Measurements from ENCODE around the gene MAGI3. TPM values are rescaled to one million over a fixed set of nuclear protein-coding genes. Genes with fewer than 3 reads are reported as not detected.

Gene MAGI3
- total and polyA plus RNA-seq, 2 donors (not counting 1 experiment from before 2014, with no cell fraction given), result 5.1 to 9.2 TPM

- H3K79me2 ChIP-seq (ENCODE audit: control insufficient read depth, insufficient read depth, low read length), result no peaks in the 10 kb centered on the region
- no peak overlapping the region for H3K4me3 ChIP-seq (replicated peaks in 1 of 4; ENCODE audit: control extremely low read depth in 1 of 4, insufficient read depth in 1 of 4, low read depth in 3 of 4, low read length in 4 of 4)
- H2AFZ ChIP-seq (ENCODE audit: low read length), result no peak overlapping the region
- no peak for DNase-seq (ENCODE audit: low read depth in 2 of 2)
- no peaks in the 10 kb centered on the region for H3K4me1 ChIP-seq (ENCODE audit: control insufficient read depth, extremely low read depth, insufficient read depth, low read length)
- no peak overlapping the region for H3K4me2 ChIP-seq (ENCODE audit: extremely low read depth, insufficient read depth, low read length)
- H3K27me3 ChIP-seq (ENCODE audit: control insufficient read depth, insufficient read depth, low read length), result no peaks in the 10 kb centered on the region
- H3K9me3 ChIP-seq (ENCODE audit: control insufficient read depth, insufficient read depth, low read depth, low read length), result no peaks in the 10 kb centered on the region
- no peak overlapping the region for H3K9ac ChIP-seq (ENCODE audit: insufficient read depth, low read length)
- no peak for TF ChIP-seq EZH2 (IDR thresholded peaks at IDR 0.05; ENCODE audit: low read length, missing control alignments)
- no peak for TF ChIP-seq CTCF (conservative IDR thresholded peaks at IDR 0.05 in 1 of 2, IDR thresholded peaks at IDR 0.05 in 1 of 2; ENCODE audit: low read depth in 1 of 2, low read length in 2 of 2)
- H3K36me3 ChIP-seq (ENCODE audit: control insufficient read depth, insufficient read depth, low read length), result no peaks in the 10 kb centered on the region
- no peak overlapping the region for H3K27ac ChIP-seq (ENCODE audit: insufficient read depth, low read length)
- no peaks in the 10 kb centered on the region for H4K20me1 ChIP-seq (ENCODE audit: control insufficient read depth, extremely low read depth, insufficient read depth, low read length)
These were observed 264.6 kb downstream of the MAGI3 start for GRCh38 chr1:113654883-113655282.

GRCh38 chr1:113657126-113657525 is 266.8 kb downstream of the MAGI3 start:
- H3K27me3 ChIP-seq (ENCODE audit: control insufficient read depth, insufficient read depth, low read length), result no peaks in the 10 kb centered on the region
- no peaks in the 10 kb centered on the region for H3K4me1 ChIP-seq (ENCODE audit: control insufficient read depth, extremely low read depth, insufficient read depth, low read length)
- H3K79me2 ChIP-seq (ENCODE audit: control insufficient read depth, insufficient read depth, low read length), result no peaks in the 10 kb centered on the region
- no peaks in the 10 kb centered on the region for H3K9me3 ChIP-seq (ENCODE audit: control insufficient read depth, insufficient read depth, low read depth, low read length)
- no peak for TF ChIP-seq EZH2 (IDR thresholded peaks at IDR 0.05; ENCODE audit: low read length, missing control alignments)
- TF ChIP-seq CTCF (conservative IDR thresholded peaks at IDR 0.05 in 1 of 2, IDR thresholded peaks at IDR 0.05 in 1 of 2; ENCODE audit: low read depth in 1 of 2, low read length in 2 of 2), result no peak
- no peak overlapping the region for H3K9ac ChIP-seq (ENCODE audit: insufficient read depth, low read length)
- no peak for DNase-seq (ENCODE audit: low read depth in 2 of 2)
- H2AFZ ChIP-seq (ENCODE audit: low read length), result no peak overlapping the region
- H3K4me2 ChIP-seq (ENCODE audit: extremely low read depth, insufficient read depth, low read length), result no peak overlapping the region
- H3K27ac ChIP-seq (ENCODE audit: insufficient read depth, low read length), result no peak overlapping the region
- H3K4me3 ChIP-seq (replicated peaks in 1 of 4; ENCODE audit: control extremely low read depth in 1 of 4, insufficient read depth in 1 of 4, low read depth in 3 of 4, low read length in 4 of 4), result no peak overlapping the region
- H4K20me1 ChIP-seq (ENCODE audit: control insufficient read depth, extremely low read depth, insufficient read depth, low read length), result no peaks in the 10 kb centered on the region
- no peaks in the 10 kb centered on the region for H3K36me3 ChIP-seq (ENCODE audit: control insufficient read depth, insufficient read depth, low read length)

GRCh38 chr1:113657556-113658063 is 267.3 kb downstream of the MAGI3 start:
- H3K27ac ChIP-seq (ENCODE audit: insufficient read depth, low read length), result no peak overlapping the region
- H3K9ac ChIP-seq (ENCODE audit: insufficient read depth, low read length), result no peak overlapping the region
- H3K4me2 ChIP-seq (ENCODE audit: extremely low read depth, insufficient read depth, low read length), result no peak overlapping the region
- H3K9me3 ChIP-seq (ENCODE audit: control insufficient read depth, insufficient read depth, low read depth, low read length), result no peaks in the 10 kb centered on the region
- H3K79me2 ChIP-seq (ENCODE audit: control insufficient read depth, insufficient read depth, low read length), result no peaks in the 10 kb centered on the region
- TF ChIP-seq EZH2 (IDR thresholded peaks at IDR 0.05; ENCODE audit: low read length, missing control alignments) (no peak), CTCF (conservative IDR thresholded peaks at IDR 0.05 in 1 of 2, IDR thresholded peaks at IDR 0.05 in 1 of 2; ENCODE audit: low read depth in 1 of 2, low read length in 2 of 2) (no peak)
- no peaks in the 10 kb centered on the region for H4K20me1 ChIP-seq (ENCODE audit: control insufficient read depth, extremely low read depth, insufficient read depth, low read length)
- no peak overlapping the region for H2AFZ ChIP-seq (ENCODE audit: low read length)
- DNase-seq (ENCODE audit: low read depth in 2 of 2), result no peak
- no peak overlapping the region for H3K4me3 ChIP-seq (replicated peaks in 1 of 4; ENCODE audit: control extremely low read depth in 1 of 4, insufficient read depth in 1 of 4, low read depth in 3 of 4, low read length in 4 of 4)
- H3K27me3 ChIP-seq (ENCODE audit: control insufficient read depth, insufficient read depth, low read length), result no peaks in the 10 kb centered on the region
- H3K36me3 ChIP-seq (ENCODE audit: control insufficient read depth, insufficient read depth, low read length), result no peaks in the 10 kb centered on the region
- no peaks in the 10 kb centered on the region for H3K4me1 ChIP-seq (ENCODE audit: control insufficient read depth, extremely low read depth, insufficient read depth, low read length)
